Erythroblast (primary cell): ENCODE data around the gene G6PC2.
"Not testable (repeated sequence)": the region's sequence is repeated elsewhere in the genome, so short reads cannot be mapped to it uniquely, and the experiment has no call there.

Experiments
- GATA1 ChIP-seq: IDR thresholded peaks from 2 replicates; pipeline ENCODE4 v1.6.1; 2011; ENCODE audit warnings: low read depth, mild to moderate bottlenecking, control low read depth, low read length, moderate library complexity
- POLR2A ChIP-seq: IDR thresholded peaks from 2 replicates; pipeline ENCODE4 v1.6.1; 2011; ENCODE audit warnings: mild to moderate bottlenecking, low read length

- TF ChIP-seq POLR2A, GATA1: not testable (repeated sequence)
These were observed 33.9 kb upstream of the G6PC2 start for GRCh38 chr2:168867164-168867563.
